K562 (cell line): Measurements from ENCODE around the gene LRRC7. TPM values are rescaled to one million over a fixed set of nuclear protein-coding genes. Genes with fewer than 3 reads are reported as not detected.

Experiments used
- ATAC-seq: fragments of 200-7000 bp; cut with Tn5 transposase; 3 replicates; pipeline ENCODE4 v1.9.1; 2020; ENCODE audit warnings: moderate library complexity
- BruUV-seq: library from RNA; stranded (reverse); fragments of 400-500 nt; replicated peaks from 2 replicates; lab custom pipeline; 2021; lab: Mats Ljungman, UMichigan
- CTCF ChIA-PET: fragments of 300-600 bp; formaldehyde crosslinking; extraction: SDS; loops from one replicate; lab custom pipeline; 2021; ENCODE audit warnings: low intra/inter-chr PET ratio; lab: Yijun Ruan, JAX
- POLR2A ChIA-PET: fragments of 300-600, 350-650 bp; sonication (Branson Sonifier 250); formaldehyde crosslinking; extraction: SDS; loops from one replicate; lab custom pipeline; 2021; ENCODE audit warnings: antibody characterized with exemption, inconsistent platforms; lab: Yijun Ruan, JAX
- DNase-seq, 4 experiments: peaks; one replicate each; pipeline versions ENCODE4 v3.0.0 to v3.0.0-alpha.2; 2011 to 2018; ENCODE audit warnings: low spot score in 3 of 4, mixed read lengths in 3 of 4; ENCODE audit errors: extremely low read depth in 1 of 4
- FAIRE-seq: peaks from 2 replicates; lab custom pipeline; 2011; peaks lifted over from hg19 to GRCh38; lab: Jason Lieb, UNC
- H2AFZ ChIP-seq: 2 replicates; pipeline ENCODE4 v1.6.0; 2011; ENCODE audit warnings: low read depth, low read length, control low read depth, inconsistent platforms
- H3K27ac ChIP-seq: fragments of 200-600 bp; 3 replicates; pipeline ENCODE4 v1.8.0; 2011; ENCODE audit warnings: low read depth, mild to moderate bottlenecking, control low read depth, inconsistent platforms, low read length, moderate library complexity, mixed read lengths; ENCODE audit errors: extremely low read depth
- H3K27me3 ChIP-seq, 2 experiments: fragments of 300-600 bp in 1 of 2; 2 replicates in 1 of 2; 3 replicates in 1 of 2; pipeline versions ENCODE4 v1.6.0 to v1.8.0; 2011; ENCODE audit warnings: inconsistent platforms in 2 of 2, low read length in 2 of 2, mild to moderate bottlenecking in 1 of 2, mixed read lengths in 1 of 2, moderate library complexity in 1 of 2; ENCODE audit not compliant: control insufficient read depth in 2 of 2, insufficient read depth in 2 of 2
- H3K36me3 ChIP-seq: fragments of 300-600 bp; 3 replicates; pipeline ENCODE4 v1.8.0; 2011; ENCODE audit warnings: mild to moderate bottlenecking, low read length, inconsistent platforms; ENCODE audit not compliant: control insufficient read depth, insufficient read depth
- H3K4me1 ChIP-seq, 2 experiments: fragments of 200-600 bp in 1 of 2; replicated peaks in 1 of 2; 2 replicates in 1 of 2; 3 replicates in 1 of 2; pipeline versions ENCODE4 v1.5.1 to v1.8.0; 2011; ENCODE audit warnings: inconsistent platforms in 2 of 2, low read length in 2 of 2, mild to moderate bottlenecking in 1 of 2, mixed read lengths in 1 of 2, moderate library complexity in 1 of 2; ENCODE audit not compliant: control insufficient read depth in 2 of 2, insufficient read depth in 2 of 2
- H3K4me2 ChIP-seq: 2 replicates; pipeline ENCODE4 v1.6.1; 2011; ENCODE audit warnings: low read length, control low read depth, inconsistent platforms, mixed read lengths; ENCODE audit not compliant: insufficient read depth
- H3K4me3 ChIP-seq: fragments of 200-600 bp; sonication (generic), shearing (Covaris generic); 2 replicates; pipeline ENCODE4 v1.5.1; 2016; ENCODE audit warnings: control low read depth, inconsistent platforms
- H3K79me2 ChIP-seq: fragments of 200-600 bp; 3 replicates; pipeline ENCODE4 v1.8.0; 2011; ENCODE audit warnings: low read length, inconsistent platforms; ENCODE audit not compliant: control insufficient read depth, insufficient read depth
- H3K9ac ChIP-seq, 2 experiments: 2 replicates each; pipeline versions ENCODE4 v1.6.0 to v1.6.1; 2011; ENCODE audit warnings: low read depth in 2 of 2, low read length in 2 of 2, control low read depth in 1 of 2, inconsistent platforms in 1 of 2, mild to moderate bottlenecking in 1 of 2, mixed read lengths in 1 of 2; ENCODE audit not compliant: insufficient read depth in 1 of 2
- H3K9me1 ChIP-seq: one replicate; pipeline ENCODE4 v1.6.0; 2011; ENCODE audit warnings: inconsistent platforms, mild to moderate bottlenecking, low read length, moderate library complexity; ENCODE audit not compliant: control insufficient read depth, insufficient read depth
- H3K9me3 ChIP-seq: replicated peaks from 2 replicates; pipeline ENCODE4 v1.5.1; 2011; ENCODE audit warnings: low read depth, low read length, inconsistent platforms; ENCODE audit not compliant: control insufficient read depth, insufficient read depth
- H4K20me1 ChIP-seq: replicated peaks from 2 replicates; pipeline ENCODE4 v1.6.1; 2011; ENCODE audit warnings: low read length, inconsistent platforms, mixed read lengths; ENCODE audit not compliant: control insufficient read depth, insufficient read depth
- GABPB2 ChIP-seq: fragments of 250-450 bp; sonication (Bioruptor Pico); conservative IDR thresholded peaks from 2 replicates; pipeline ENCODE4 v1.5.1; 2021; ENCODE audit warnings: mild to moderate bottlenecking
- KLF13 ChIP-seq: fragments of 450-650 bp; IDR thresholded peaks from 2 replicates; pipeline ENCODE4 v1.6.1; 2016; ENCODE audit warnings: missing genetic modification characterization, low read depth, mild to moderate bottlenecking, missing compliant biosample characterization, moderate library complexity, borderline replicate concordance
- MYNN ChIP-seq, 2 experiments: sonication (generic); formaldehyde crosslinking in 1 of 2; IDR thresholded peaks; 2 replicates each; pipeline versions ENCODE4 v1.5.0 to v1.6.1; 2016 to 2020; ENCODE audit warnings: antibody characterized with exemption in 1 of 2, missing genetic modification reagents in 1 of 2
- NFYB ChIP-seq: IDR thresholded peaks from 2 replicates; pipeline ENCODE4 v1.6.1; 2011; ENCODE audit warnings: mild to moderate bottlenecking, moderate library complexity; ENCODE audit not compliant: insufficient read length; ENCODE audit errors: extremely low read depth
- SAP30 ChIP-seq: fragments of 200-600 bp; sonication (generic); IDR thresholded peaks from 2 replicates; pipeline ENCODE4 v1.6.1; 2012; ENCODE audit warnings: borderline replicate concordance, low read depth, mild to moderate bottlenecking, moderate library complexity, low read length, control low read depth, inconsistent platforms; ENCODE audit not compliant: insufficient read depth, poor library complexity, severe bottlenecking
- WGBS: fragments of 100-300 bp; shearing (Covaris generic); methylation state at CpG from one replicate; pipeline ENCODE4 v1.1.6; 2016; ENCODE audit warnings: low coverage, mixed read lengths; ENCODE audit not compliant: insufficient coverage; ENCODE audit errors: missing lambda C conversion rate; 5-methylcytosine and 5-hydroxymethylcytosine counted together
- in situ Hi-C: fragments of 300-500 bp; cut with MboI; formaldehyde crosslinking; loops from 4 replicates; pipeline ENCODE4 v1.15.0; 2018; ENCODE audit warnings: inconsistent platforms, mixed read lengths
- intact Hi-C: fragments of 100-400 bp; cut with micrococcal nuclease; formaldehyde crosslinking; loops from 2 replicates; pipeline ENCODE4 v1.14.2; 2022
- polyA plus RNA-seq, 8 experiments: library from polyadenylated mRNA; depleted of rRNA in 4 of 8; stranded (reverse) in 5 of 8; unstranded in 3 of 8; fragments of >200 nt; fragmentation: Nextera tagmentation in 2 of 8; fragmentation: Illumina TruSeq in 1 of 8; extraction: Ambion mirVana in 2 of 8; extraction: Trizol in 1 of 8; gene quantifications; 2 replicates each; pipeline versions ENCODE4 v1.2.1 to v1.2.3, GENCODE V29; 2011 to 2014; ENCODE audit warnings: inconsistent platforms in 1 of 8, missing spikeins in 1 of 8
- total RNA-seq, 7 experiments: library from RNA; depleted of rRNA in 6 of 7; stranded (reverse); fragments of >200 nt in 6 of 7; fragmentation: Illumina TruSeq in 2 of 7; extraction: Trizol in 2 of 7; gene quantifications; 2 replicates each; pipeline versions ENCODE4 v1.2.1 to v1.2.3, GENCODE V29; 2011 to 2021; ENCODE audit warnings: low replicate concordance in 1 of 7
- TF ChIP-seq, protein P1 (sequence below), 2 experiments: fragments of 200-800 bp in 1 of 2; sonication (Bioruptor generic) in 1 of 2; sonication (generic) in 1 of 2; formaldehyde crosslinking in 1 of 2; IDR thresholded peaks in 1 of 2; conservative IDR thresholded peaks in 1 of 2; 2 replicates each; pipeline versions ENCODE4 v1.5.0 to v1.6.1; 2016 to 2020; ENCODE audit warnings: missing compliant biosample characterization in 1 of 2, missing genetic modification characterization in 1 of 2, missing genetic modification reagents in 1 of 2
- TF ChIP-seq, protein P2 (sequence below): fragments of 450-650 bp; formaldehyde crosslinking; IDR thresholded peaks from 2 replicates; pipeline ENCODE4 v1.4.0; 2022; ENCODE audit warnings: missing genetic modification characterization

Gene LRRC7
- total and polyA plus RNA-seq, 9 of the 15 experiments (the other 6 are each of a cell fraction or from before 2014, with no cell fraction given), result 0.09 to 0.94 (median 0.49) TPM

DNA sequence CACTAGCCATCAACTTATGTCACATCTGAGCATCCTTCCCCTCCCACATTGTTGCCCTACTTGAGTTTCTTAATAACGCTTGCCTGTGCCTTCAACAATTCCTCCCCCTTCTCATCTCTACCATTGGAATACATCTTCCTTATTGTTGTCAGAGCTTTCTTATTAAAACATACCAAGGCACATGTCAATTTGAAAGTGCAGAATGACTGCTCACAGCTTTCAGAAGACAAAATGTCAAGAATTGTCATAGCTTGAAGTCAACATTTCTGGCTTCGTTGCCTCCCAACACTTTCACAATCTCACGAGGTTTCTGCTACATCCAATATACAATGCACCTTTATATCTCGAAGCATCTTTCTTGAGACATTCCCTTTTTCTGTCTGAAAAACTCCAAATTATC, 279.9 kb downstream of the LRRC7 start:
- 0% methylated on average over 4 of the region's 4 CpGs for WGBS
- no peak for FAIRE-seq

DNA sequence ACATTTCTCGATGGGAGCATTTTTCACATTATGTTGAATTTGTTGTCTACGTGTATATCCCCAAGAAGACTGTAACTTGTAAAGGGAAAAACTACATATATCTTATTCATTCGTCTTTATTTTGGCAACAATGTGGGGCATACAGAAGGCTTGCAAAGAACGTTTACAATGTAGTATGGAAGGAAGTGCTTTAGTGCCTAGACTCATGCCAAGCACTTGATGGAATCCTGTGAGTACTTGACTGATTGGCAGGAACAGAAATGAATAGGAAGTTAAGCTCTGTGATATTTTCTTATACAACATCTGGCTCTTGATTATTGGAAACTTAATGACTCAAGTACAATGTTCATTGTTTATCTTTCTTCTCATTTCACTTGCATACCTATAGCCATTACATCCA, 284.4 kb downstream of the LRRC7 start:
- 2% methylated on average over 4 of the region's 4 CpGs for WGBS
- ATAC-seq, result no peak
- Histone ChIP-seq H3K9me1 (no peaks in the 10 kb centered on the region), H3K4me3 (no peak overlapping the region), H3K79me2 (no peaks in the 10 kb centered on the region), H4K20me1 (no peaks in the 10 kb centered on the region), H3K27ac (no peak overlapping the region), H3K4me1 (no peaks in the 10 kb centered on the region), H3K9ac (no peak overlapping the region), H2AFZ (no peak overlapping the region), H3K36me3 (no peaks in the 10 kb centered on the region), H3K27me3 (no peaks in the 10 kb centered on the region), H3K9me3 (no peaks in the 10 kb centered on the region), H3K4me2 (no peak overlapping the region)
- intact Hi-C loops (no loop called here), in situ Hi-C loops (no loop called here)
- BruUV-seq, result no TSS peak
- POLR2A ChIA-PET, result no interaction called here
- no peak for FAIRE-seq
- no peak for DNase-seq
- CTCF ChIA-PET, result no interaction called here
- TF ChIP-seq, protein P1, sequence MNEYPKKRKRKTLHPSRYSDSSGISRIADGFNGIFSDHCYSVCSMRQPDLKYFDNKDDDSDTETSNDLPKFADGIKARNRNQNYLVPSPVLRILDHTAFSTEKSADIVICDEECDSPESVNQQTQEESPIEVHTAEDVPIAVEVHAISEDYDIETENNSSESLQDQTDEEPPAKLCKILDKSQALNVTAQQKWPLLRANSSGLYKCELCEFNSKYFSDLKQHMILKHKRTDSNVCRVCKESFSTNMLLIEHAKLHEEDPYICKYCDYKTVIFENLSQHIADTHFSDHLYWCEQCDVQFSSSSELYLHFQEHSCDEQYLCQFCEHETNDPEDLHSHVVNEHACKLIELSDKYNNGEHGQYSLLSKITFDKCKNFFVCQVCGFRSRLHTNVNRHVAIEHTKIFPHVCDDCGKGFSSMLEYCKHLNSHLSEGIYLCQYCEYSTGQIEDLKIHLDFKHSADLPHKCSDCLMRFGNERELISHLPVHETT (CRISPR knock-in tag; conservative IDR thresholded peaks at IDR 0.05 in 1 of 2, IDR thresholded peaks at IDR 0.05 in 1 of 2), result no peak
- TF ChIP-seq GABPB2 (CRISPR knock-in tag), result no peak

More for the DNA sequence above, 279.9 kb downstream of the LRRC7 start:
- ATAC-seq (no peak), DNase-seq (no peak)
- no peak overlapping the region for H3K27ac ChIP-seq
- no peaks in the 10 kb centered on the region for H3K9me1 ChIP-seq
- POLR2A ChIA-PET, result no interaction called here
- in situ Hi-C loops (no loop called here), intact Hi-C loops (no loop called here)
- no peak for TF ChIP-seq MYNN (IDR thresholded peaks at IDR 0.05)
- TF ChIP-seq MYNN (CRISPR knock-in tag; IDR thresholded peaks at IDR 0.05), result no peak
- TF ChIP-seq, protein P2, sequence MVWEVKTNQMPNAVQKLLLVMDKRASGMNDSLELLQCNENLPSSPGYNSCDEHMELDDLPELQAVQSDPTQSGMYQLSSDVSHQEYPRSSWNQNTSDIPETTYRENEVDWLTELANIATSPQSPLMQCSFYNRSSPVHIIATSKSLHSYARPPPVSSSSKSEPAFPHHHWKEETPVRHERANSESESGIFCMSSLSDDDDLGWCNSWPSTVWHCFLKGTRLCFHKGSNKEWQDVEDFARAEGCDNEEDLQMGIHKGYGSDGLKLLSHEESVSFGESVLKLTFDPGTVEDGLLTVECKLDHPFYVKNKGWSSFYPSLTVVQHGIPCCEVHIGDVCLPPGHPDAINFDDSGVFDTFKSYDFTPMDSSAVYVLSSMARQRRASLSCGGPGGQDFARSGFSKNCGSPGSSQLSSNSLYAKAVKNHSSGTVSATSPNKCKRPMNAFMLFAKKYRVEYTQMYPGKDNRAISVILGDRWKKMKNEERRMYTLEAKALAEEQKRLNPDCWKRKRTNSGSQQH (CRISPR knock-in tag), result no peak
- no peak for TF ChIP-seq KLF13 (tag)
- TF ChIP-seq SAP30, result no peak
- no peak for TF ChIP-seq NFYB
- H3K9ac ChIP-seq, result no peak overlapping the region
- H3K79me2 ChIP-seq, result no peaks in the 10 kb centered on the region
- no peaks in the 10 kb centered on the region for H3K4me1 ChIP-seq
- no peaks in the 10 kb centered on the region for H3K36me3 ChIP-seq
- H3K27me3 ChIP-seq, result no peaks in the 10 kb centered on the region
- no peak overlapping the region for H3K4me2 ChIP-seq
- no peaks in the 10 kb centered on the region for H3K9me3 ChIP-seq
- no peaks in the 10 kb centered on the region for H4K20me1 ChIP-seq
- no peak overlapping the region for H3K4me3 ChIP-seq
- no TSS peak for BruUV-seq
- H2AFZ ChIP-seq, result no peak overlapping the region
- CTCF ChIA-PET, result no interaction called here
